MCF 10A (cell line): ENCODE data around the gene TMEM87B. TPM values are rescaled to one million over a fixed set of nuclear protein-coding genes. Genes with fewer than 3 reads are reported as not detected.

Source experiments
- BruUV-seq: library from RNA; stranded (reverse); fragments of 400-500 nt; replicated peaks from 2 replicates; lab custom pipeline; 2021; lab: Mats Ljungman, UMichigan
- CTCF ChIA-PET: fragments of 300-600 bp; sonication (Branson Sonifier 250); formaldehyde crosslinking; extraction: SDS; loops from one replicate; lab custom pipeline; 2021; ENCODE audit warnings: antibody characterized with exemption, inconsistent platforms; lab: Yijun Ruan, JAX
- POLR2A ChIA-PET: fragments of 300-600, 350-650 bp; sonication (Branson Sonifier 250); formaldehyde crosslinking; extraction: SDS; loops from one replicate; lab custom pipeline; 2020; ENCODE audit warnings: antibody characterized with exemption, inconsistent platforms; lab: Yijun Ruan, JAX
- DNase-seq: peaks from one replicate; pipeline ENCODE4 v3.0.0-alpha.2; 2018; ENCODE audit not compliant: unreplicated experiment
- H3K27ac Mint-ChIP-seq: one replicate; pipeline ENCODE4 v1.8.0; 2022; ENCODE audit warnings: mild to moderate bottlenecking, low read depth, mixed read lengths; ENCODE audit not compliant: unreplicated experiment
- H3K27me3 Mint-ChIP-seq: one replicate; pipeline ENCODE4 v1.8.0; 2022; ENCODE audit warnings: mixed read lengths; ENCODE audit not compliant: insufficient read depth, unreplicated experiment
- H3K36me3 Mint-ChIP-seq: one replicate; pipeline ENCODE4 v1.8.0; 2022; ENCODE audit warnings: mild to moderate bottlenecking, moderate library complexity, mixed read lengths; ENCODE audit not compliant: insufficient read depth, unreplicated experiment
- H3K4me1 Mint-ChIP-seq: one replicate; pipeline ENCODE4 v1.8.0; 2022; ENCODE audit warnings: mixed read lengths; ENCODE audit not compliant: insufficient read depth, unreplicated experiment
- H3K4me3 Mint-ChIP-seq: one replicate; pipeline ENCODE4 v1.8.0; 2022; ENCODE audit warnings: mild to moderate bottlenecking, moderate library complexity, mixed read lengths; ENCODE audit not compliant: unreplicated experiment
- H3K9me3 Mint-ChIP-seq: one replicate; pipeline ENCODE4 v1.8.0; 2022; ENCODE audit warnings: mixed read lengths; ENCODE audit not compliant: unreplicated experiment
- CTCF ChIP-seq: fragments of 200-600 bp; IDR thresholded peaks from one replicate; pipeline ENCODE4 v1.8.0; 2022; ENCODE audit warnings: antibody characterized with exemption, mild to moderate bottlenecking; ENCODE audit not compliant: unreplicated experiment
- intact Hi-C: fragments of 100-400 bp; cut with micrococcal nuclease; formaldehyde crosslinking; loops from 2 replicates; pipeline ENCODE4 v1.14.1; 2022
- total RNA-seq: library from RNA; stranded (reverse); gene quantifications from 2 replicates; pipeline ENCODE4 v1.2.3, GENCODE V29; 2022

TMEM87B gene
- total RNA-seq, 1 experiment from 2014 or later = 29.1 TPM

- POLR2A ChIA-PET = no interaction called here
- Mint-ChIP-seq H3K4me3 (no peak overlapping the region), H3K36me3 (no peaks in the 10 kb centered on the region), H3K9me3 (no peaks in the 10 kb centered on the region), H3K4me1 (peaks cover 5% of the 10 kb centered on the region), H3K27me3 (peaks cover 68% of the 10 kb centered on the region), H3K27ac (no peak overlapping the region)
- TF ChIP-seq CTCF = no peak
- no peak for DNase-seq
- intact Hi-C loops = no loop called here
- no TSS peak for BruUV-seq
- CTCF ChIA-PET = interaction anchor here (1.5 kb wide), 1 partner anchor 13 kb away, joined by 3 read pairs; no protein-coding TSS in a partner anchor
Observed at GRCh38 chr2:112018846-112019245, 36.2 kb upstream of the TMEM87B start.

- Mint-ChIP-seq H3K27ac (no peak overlapping the region), H3K4me3 (no peak overlapping the region), H3K4me1 (peaks cover 5% of the 10 kb centered on the region), H3K27me3 (peaks cover 68% of the 10 kb centered on the region), H3K36me3 (no peaks in the 10 kb centered on the region), H3K9me3 (no peaks in the 10 kb centered on the region)
- intact Hi-C loops = no loop called here
- ChIA-PET POLR2A (interaction anchor here (0.9 kb wide), 1 partner anchor 13 kb away, joined by 3 read pairs; no protein-coding TSS in a partner anchor), CTCF (interaction anchor here (0.6 kb wide), 1 partner anchor 1262 kb away, joined by 3 read pairs; no protein-coding TSS in a partner anchor)
- DNase-seq = no peak
- BruUV-seq = no TSS peak
- TF ChIP-seq CTCF = no peak
Observed at GRCh38 chr2:112019569-112019982, 35.5 kb upstream of the TMEM87B start.

GRCh38 chr2:112020561-112020960 is 34.5 kb upstream of the TMEM87B start:
- H3K36me3 Mint-ChIP-seq = no peaks in the 10 kb centered on the region
- intact Hi-C loops = no loop called here
- no peak overlapping the region for H3K4me3 Mint-ChIP-seq
- no TSS peak for BruUV-seq
- peaks cover 5% of the 10 kb centered on the region for H3K4me1 Mint-ChIP-seq
- DNase-seq = no peak
- no peak overlapping the region for H3K27ac Mint-ChIP-seq
- POLR2A ChIA-PET = no interaction called here
- no peak for TF ChIP-seq CTCF
- CTCF ChIA-PET = no interaction called here
- H3K27me3 Mint-ChIP-seq = peaks cover 65% of the 10 kb centered on the region
- no peaks in the 10 kb centered on the region for H3K9me3 Mint-ChIP-seq

GRCh38 chr2:112021290-112021689 is 33.8 kb upstream of the TMEM87B start:
- Mint-ChIP-seq H3K4me3 (no peak overlapping the region), H3K4me1 (peaks cover 5% of the 10 kb centered on the region), H3K27ac (no peak overlapping the region), H3K27me3 (peaks cover 57% of the 10 kb centered on the region), H3K36me3 (no peaks in the 10 kb centered on the region), H3K9me3 (no peaks in the 10 kb centered on the region)
- no peak for DNase-seq
- no TSS peak for BruUV-seq
- CTCF ChIA-PET = no interaction called here
- POLR2A ChIA-PET = interaction anchor here (0.5 kb wide), 1 partner anchor 199 kb away, joined by 4 read pairs; no protein-coding TSS in a partner anchor
- intact Hi-C loops = no loop called here
- TF ChIP-seq CTCF = no peak
